HepG2 (cell line): ENCODE measurements around the gene BTF3L4. TPM values are rescaled to one million over a fixed set of nuclear protein-coding genes. Genes with fewer than 3 reads are reported as not detected.

Experiments used
- DMAP1 ChIP-seq: IDR thresholded peaks from 2 replicates; pipeline ENCODE4 v1.6.1; 2016
- ZNF451 ChIP-seq: sonication (generic); formaldehyde crosslinking; IDR thresholded peaks from 2 replicates; pipeline ENCODE4 v1.5.0; 2020; ENCODE audit warnings: mild to moderate bottlenecking, missing genetic modification reagents
- polyA plus RNA-seq, 8 experiments: library from polyadenylated mRNA; depleted of rRNA in 3 of 8; stranded (reverse) in 7 of 8; unstranded in 1 of 8; fragments of >200 nt; fragmentation: Illumina TruSeq in 4 of 8; extraction: Trizol in 4 of 8; gene quantifications; 2 replicates each; pipeline versions ENCODE4 v1.2.1 to v1.2.3, GENCODE V29; 2011 to 2016; ENCODE audit warnings: low read depth in 4 of 8, missing spikeins in 1 of 8, mixed read lengths in 1 of 8; ENCODE audit not compliant: insufficient read depth in 1 of 8
- total RNA-seq, 5 experiments: library from RNA; depleted of rRNA; stranded (reverse); fragments of >200 nt; fragmentation: Illumina TruSeq; extraction: Trizol; gene quantifications; 2 replicates each; pipeline ENCODE4 v1.2.3, GENCODE V29; 2016; ENCODE audit warnings: low read depth in 1 of 5
- TF ChIP-seq, protein P1 (sequence below): sonication (generic); formaldehyde crosslinking; IDR thresholded peaks from 2 replicates; pipeline ENCODE4; 2020; ENCODE audit warnings: missing genetic modification reagents, mild to moderate bottlenecking, borderline replicate concordance
- TF ChIP-seq, protein P2 (sequence below): sonication (generic); formaldehyde crosslinking; IDR thresholded peaks from 2 replicates; pipeline ENCODE4 v1.4.0; 2020; ENCODE audit warnings: low read depth, mild to moderate bottlenecking, missing genetic modification reagents
- TF ChIP-seq, protein P3 (sequence below): sonication (generic); formaldehyde crosslinking; IDR thresholded peaks from 2 replicates; pipeline ENCODE4 v1.4.0; 2020; ENCODE audit warnings: missing genetic modification reagents, mild to moderate bottlenecking, borderline replicate concordance

The BTF3L4 gene
- total and polyA plus RNA-seq, 2 of the 13 experiments (the other 11 are each of a cell fraction or from before 2014, with no cell fraction given): 59.0 to 74.3 TPM

DNA sequence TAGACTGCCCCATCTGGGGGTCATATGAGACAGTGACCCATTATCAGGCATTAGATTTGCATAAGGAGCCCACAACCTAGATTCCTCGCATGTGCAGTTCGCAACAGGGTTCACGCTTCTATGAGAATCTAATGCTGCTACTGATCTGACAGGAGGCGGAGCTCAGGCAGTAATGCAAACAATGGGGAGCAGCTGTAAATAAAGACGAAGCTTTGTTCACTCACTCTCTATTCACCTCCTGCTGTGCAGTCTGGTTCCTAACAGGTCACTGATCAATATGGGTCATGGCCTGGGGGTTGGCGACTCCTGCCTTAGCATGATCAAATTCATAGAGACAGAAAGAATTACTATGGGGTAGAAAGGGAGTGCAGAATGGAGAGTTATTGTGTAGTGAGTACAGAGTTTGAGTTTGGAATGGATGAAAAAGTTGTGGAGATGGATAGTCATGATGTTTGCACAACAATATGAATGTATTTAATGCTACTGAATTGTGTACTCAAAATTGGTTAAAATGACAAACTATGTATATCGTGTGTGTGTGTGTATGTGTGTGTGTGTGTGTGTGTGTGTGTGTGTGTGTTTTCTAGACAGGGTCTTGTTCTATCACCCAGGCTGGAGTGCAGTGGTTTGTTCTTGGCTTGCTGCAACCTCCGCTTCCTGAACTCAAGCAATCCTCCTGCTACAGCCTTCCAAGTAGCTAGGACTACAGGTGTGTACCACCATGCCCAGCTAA lies 42.2 kb downstream of the BTF3L4 start (continued):
- TF ChIP-seq ZNF451 (CRISPR knock-in tag): no peak
- TF ChIP-seq, protein P1, sequence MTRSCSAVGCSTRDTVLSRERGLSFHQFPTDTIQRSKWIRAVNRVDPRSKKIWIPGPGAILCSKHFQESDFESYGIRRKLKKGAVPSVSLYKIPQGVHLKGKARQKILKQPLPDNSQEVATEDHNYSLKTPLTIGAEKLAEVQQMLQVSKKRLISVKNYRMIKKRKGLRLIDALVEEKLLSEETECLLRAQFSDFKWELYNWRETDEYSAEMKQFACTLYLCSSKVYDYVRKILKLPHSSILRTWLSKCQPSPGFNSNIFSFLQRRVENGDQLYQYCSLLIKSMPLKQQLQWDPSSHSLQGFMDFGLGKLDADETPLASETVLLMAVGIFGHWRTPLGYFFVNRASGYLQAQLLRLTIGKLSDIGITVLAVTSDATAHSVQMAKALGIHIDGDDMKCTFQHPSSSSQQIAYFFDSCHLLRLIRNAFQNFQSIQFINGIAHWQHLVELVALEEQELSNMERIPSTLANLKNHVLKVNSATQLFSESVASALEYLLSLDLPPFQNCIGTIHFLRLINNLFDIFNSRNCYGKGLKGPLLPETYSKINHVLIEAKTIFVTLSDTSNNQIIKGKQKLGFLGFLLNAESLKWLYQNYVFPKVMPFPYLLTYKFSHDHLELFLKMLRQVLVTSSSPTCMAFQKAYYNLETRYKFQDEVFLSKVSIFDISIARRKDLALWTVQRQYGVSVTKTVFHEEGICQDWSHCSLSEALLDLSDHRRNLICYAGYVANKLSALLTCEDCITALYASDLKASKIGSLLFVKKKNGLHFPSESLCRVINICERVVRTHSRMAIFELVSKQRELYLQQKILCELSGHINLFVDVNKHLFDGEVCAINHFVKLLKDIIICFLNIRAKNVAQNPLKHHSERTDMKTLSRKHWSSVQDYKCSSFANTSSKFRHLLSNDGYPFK (CRISPR knock-in tag): no peak
- TF ChIP-seq, protein P2, sequence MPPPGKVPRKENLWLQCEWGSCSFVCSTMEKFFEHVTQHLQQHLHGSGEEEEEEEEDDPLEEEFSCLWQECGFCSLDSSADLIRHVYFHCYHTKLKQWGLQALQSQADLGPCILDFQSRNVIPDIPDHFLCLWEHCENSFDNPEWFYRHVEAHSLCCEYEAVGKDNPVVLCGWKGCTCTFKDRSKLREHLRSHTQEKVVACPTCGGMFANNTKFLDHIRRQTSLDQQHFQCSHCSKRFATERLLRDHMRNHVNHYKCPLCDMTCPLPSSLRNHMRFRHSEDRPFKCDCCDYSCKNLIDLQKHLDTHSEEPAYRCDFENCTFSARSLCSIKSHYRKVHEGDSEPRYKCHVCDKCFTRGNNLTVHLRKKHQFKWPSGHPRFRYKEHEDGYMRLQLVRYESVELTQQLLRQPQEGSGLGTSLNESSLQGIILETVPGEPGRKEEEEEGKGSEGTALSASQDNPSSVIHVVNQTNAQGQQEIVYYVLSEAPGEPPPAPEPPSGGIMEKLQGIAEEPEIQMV (CRISPR knock-in tag): no peak
- TF ChIP-seq DMAP1 (CRISPR knock-in tag): no peak; the same call in 1 of the 2 replicates
- TF ChIP-seq, protein P3, sequence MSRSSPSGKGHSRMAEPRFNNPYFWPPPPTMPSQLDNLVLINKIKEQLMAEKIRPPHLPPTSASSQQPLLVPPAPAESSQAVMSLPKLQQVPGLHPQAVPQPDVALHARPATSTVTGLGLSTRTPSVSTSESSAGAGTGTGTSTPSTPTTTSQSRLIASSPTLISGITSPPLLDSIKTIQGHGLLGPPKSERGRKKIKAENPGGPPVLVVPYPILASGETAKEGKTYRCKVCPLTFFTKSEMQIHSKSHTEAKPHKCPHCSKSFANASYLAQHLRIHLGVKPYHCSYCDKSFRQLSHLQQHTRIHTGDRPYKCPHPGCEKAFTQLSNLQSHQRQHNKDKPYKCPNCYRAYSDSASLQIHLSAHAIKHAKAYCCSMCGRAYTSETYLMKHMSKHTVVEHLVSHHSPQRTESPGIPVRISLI (CRISPR knock-in tag): peak; percentile 62; the same call in 1 of the 2 replicates
